Spinal cord (tissue), 10 donors: ENCODE data around the gene NEIL3. TPM values are rescaled to one million over a fixed set of nuclear protein-coding genes. Genes with fewer than 3 reads are reported as not detected.

ENCODE experiments used
- DNase-seq, 6 donors: peaks; one replicate each; pipeline versions ENCODE4 v3.0.0 to v3.0.0-alpha.2; 2013 to 2015; ENCODE audit warnings: low spot score in 6 of 6, low read depth in 4 of 6
- H3K27ac ChIP-seq: one replicate; pipeline ENCODE4 v1.5.1; 2013; ENCODE audit warnings: low read depth, low read length, control low read depth
- H3K27me3 ChIP-seq: one replicate; pipeline ENCODE4 v1.6.1; 2013; ENCODE audit warnings: low read length; ENCODE audit not compliant: control insufficient read depth, insufficient read depth
- H3K36me3 ChIP-seq: one replicate; pipeline ENCODE4 v1.6.1; 2013; ENCODE audit warnings: low read length; ENCODE audit not compliant: control insufficient read depth, insufficient read depth
- H3K4me1 ChIP-seq: one replicate; pipeline ENCODE4 v1.6.1; 2013; ENCODE audit warnings: low read length; ENCODE audit not compliant: control insufficient read depth, insufficient read depth
- H3K4me3 ChIP-seq: one replicate; pipeline ENCODE4 v1.5.1; 2013; ENCODE audit warnings: low read depth, low read length, control low read depth
- H3K9me3 ChIP-seq: one replicate; pipeline ENCODE4 v1.6.1; 2013; ENCODE audit warnings: low read length; ENCODE audit not compliant: control insufficient read depth, insufficient read depth
- WGBS: methylation state at CpG from one replicate; pipeline ENCODE4 v1.1.5; 2013; ENCODE audit warnings: missing lambda C conversion rate; ENCODE audit not compliant: insufficient coverage; 5-methylcytosine and 5-hydroxymethylcytosine counted together
- polyA plus RNA-seq, 2 donors: library from polyadenylated mRNA; unstranded; fragments of 120-200 nt; gene quantifications; one replicate each; pipeline ENCODE4 v1.2.1, GENCODE V29; 2013; ENCODE audit not compliant: insufficient read length in 2 of 2
- total RNA-seq, 2 donors: library from RNA; depleted of rRNA in 1 of 2; stranded (reverse); fragments of 120-200 nt in 1 of 2; fragments of >200 nt in 1 of 2; gene quantifications; one replicate each; pipeline versions ENCODE4 v1.2.3 to v1.2.4, GENCODE V29; 2013 to 2014
- donor health status: healthy.

The NEIL3 gene
- total and polyA plus RNA-seq, 4 donors, result 2.5 to 5.5 (median 2.8) TPM

DNA sequence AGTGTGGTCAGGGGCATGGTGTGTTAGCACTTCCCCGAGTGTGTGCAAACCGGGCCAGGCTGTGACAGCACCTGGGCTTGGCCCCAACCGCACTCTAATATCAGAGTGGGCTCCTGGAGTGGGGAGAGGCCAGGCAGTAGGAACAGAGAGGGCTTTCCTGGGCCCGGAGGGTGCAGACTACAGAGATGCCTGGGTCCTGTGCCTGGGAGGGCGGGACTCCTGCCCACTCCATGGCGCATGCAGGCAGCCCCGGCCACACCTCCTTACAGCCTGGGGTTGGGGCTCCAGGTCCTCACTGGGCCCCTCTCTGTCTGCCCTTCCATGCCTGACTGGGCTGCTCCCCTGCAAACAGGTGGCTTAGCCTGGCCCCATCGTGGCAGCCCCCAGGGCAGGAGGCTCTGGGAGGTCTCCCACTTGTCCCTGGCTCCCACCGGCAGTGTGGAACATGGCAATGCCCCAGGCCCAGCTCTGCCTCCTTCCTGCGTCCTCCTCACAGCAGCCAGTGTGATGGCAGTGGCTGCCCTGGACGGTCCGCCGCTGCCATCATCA is 72.2 kb downstream of the NEIL3 start:
- Histone ChIP-seq H3K4me3 (no peak overlapping the region), H3K27ac (no peak overlapping the region), H3K4me1 (no peaks in the 10 kb centered on the region), H3K36me3 (no peaks in the 10 kb centered on the region), H3K9me3 (no peaks in the 10 kb centered on the region), H3K27me3 (no peaks in the 10 kb centered on the region)
- WGBS, result 95% methylated on average over 9 of the region's 13 CpGs
- no peak for DNase-seq

- 88% methylated on average over 3 of the region's 4 CpGs for WGBS
- no peaks in the 10 kb centered on the region for H3K36me3 ChIP-seq
- no peak overlapping the region for H3K27ac ChIP-seq
- H3K4me1 ChIP-seq, result no peaks in the 10 kb centered on the region
- DNase-seq, result no peak
- no peaks in the 10 kb centered on the region for H3K9me3 ChIP-seq
- no peaks in the 10 kb centered on the region for H3K27me3 ChIP-seq
- no peak overlapping the region for H3K4me3 ChIP-seq
These were observed 75.3 kb downstream of the NEIL3 start for GRCh38 chr4:177384856-177385397.

DNA sequence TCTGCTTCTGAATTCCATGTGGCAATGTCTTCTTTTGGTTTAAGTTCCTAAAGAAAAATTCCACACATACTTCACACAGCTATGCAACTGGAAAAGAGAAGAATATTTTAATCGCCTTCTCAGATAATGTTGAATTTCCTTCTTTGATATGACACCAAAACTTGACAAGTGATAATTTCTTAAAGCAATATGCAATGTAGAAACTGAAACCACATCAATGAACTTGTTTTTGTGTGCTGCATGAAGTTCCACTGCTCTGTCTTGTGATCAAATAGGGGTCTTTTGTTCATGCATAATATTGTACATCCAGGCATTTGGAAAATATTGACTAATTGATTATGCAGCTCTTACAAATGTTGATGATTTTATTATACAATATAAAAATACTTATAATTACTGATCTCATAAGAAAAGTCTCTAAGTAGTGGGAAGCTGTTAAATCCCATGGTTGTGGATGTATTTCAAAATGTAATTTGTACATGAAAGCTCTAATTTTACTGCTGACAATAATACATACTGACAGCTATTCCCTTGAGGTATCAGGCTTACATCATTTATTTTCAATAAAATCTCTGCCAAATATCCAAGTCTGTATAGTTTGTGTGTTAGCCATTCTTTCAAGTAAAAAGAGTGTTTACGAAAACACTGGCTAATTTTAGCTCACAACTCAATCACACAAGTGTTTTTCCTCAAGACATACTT is 76.1 kb downstream of the NEIL3 start:
- Histone ChIP-seq H3K27ac (no peak overlapping the region), H3K4me3 (no peak overlapping the region), H3K9me3 (no peaks in the 10 kb centered on the region), H3K36me3 (no peaks in the 10 kb centered on the region), H3K4me1 (no peaks in the 10 kb centered on the region), H3K27me3 (no peaks in the 10 kb centered on the region)
- no CpG with 5 or more reads among the region's 2 CpGs for WGBS
- no peak for DNase-seq

DNA sequence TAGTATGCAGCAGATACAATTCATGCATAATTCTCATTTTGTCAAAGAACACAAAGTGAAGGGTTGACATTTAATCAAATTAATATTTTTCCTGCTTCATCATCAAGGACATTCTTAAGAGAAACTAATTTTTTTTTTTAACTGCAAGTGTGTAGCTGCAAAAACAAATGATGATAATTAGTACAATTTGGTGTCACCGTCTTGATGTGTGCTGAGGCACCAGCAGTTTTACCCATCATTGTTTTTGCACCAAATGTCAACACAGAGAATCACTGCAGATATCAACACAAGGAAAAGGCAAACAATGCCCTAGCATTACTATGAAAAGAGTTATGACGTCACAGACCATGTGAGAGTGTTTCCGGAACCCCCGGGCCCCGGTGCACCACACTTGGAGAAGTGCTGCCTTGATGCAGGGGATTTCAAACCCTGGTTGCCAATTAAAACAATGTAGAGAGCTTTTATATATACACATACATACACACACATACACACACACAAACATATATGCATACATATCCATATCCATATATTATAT is 76.7 kb downstream of the NEIL3 start:
- DNase-seq, result no peak
- H3K27me3 ChIP-seq, result no peaks in the 10 kb centered on the region
- no CpG with 5 or more reads among the region's 5 CpGs for WGBS
- H3K36me3 ChIP-seq, result no peaks in the 10 kb centered on the region
- H3K4me3 ChIP-seq, result no peak overlapping the region
- no peak overlapping the region for H3K27ac ChIP-seq
- no peaks in the 10 kb centered on the region for H3K4me1 ChIP-seq
- H3K9me3 ChIP-seq, result no peaks in the 10 kb centered on the region

DNA sequence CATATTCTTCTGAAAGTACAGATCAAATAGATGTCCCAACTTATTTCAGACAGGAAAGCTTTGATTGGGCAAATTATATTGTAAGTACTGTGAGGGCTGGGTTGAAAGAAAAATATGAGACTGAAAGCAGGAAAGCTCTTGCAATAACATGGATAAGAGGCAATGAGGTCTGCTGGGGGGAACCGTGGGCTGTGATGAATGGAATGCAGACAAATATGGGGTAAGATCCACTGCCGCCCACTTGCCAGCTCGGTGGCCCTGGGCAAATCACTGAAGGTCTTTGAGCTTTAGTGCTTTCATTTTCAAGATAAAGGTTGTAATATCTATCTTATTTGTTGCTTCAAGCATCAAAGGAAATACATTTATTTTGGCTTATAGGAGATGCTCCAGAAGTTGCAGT is 81.6 kb downstream of the NEIL3 start:
- WGBS, result no CpG with 5 or more reads among the region's 3 CpGs
- no peaks in the 10 kb centered on the region for H3K27me3 ChIP-seq
- no peaks in the 10 kb centered on the region for H3K36me3 ChIP-seq
- no peak overlapping the region for H3K4me3 ChIP-seq
- no peak overlapping the region for H3K27ac ChIP-seq
- H3K4me1 ChIP-seq, result no peaks in the 10 kb centered on the region
- no peaks in the 10 kb centered on the region for H3K9me3 ChIP-seq
- DNase-seq, result no peak

DNA sequence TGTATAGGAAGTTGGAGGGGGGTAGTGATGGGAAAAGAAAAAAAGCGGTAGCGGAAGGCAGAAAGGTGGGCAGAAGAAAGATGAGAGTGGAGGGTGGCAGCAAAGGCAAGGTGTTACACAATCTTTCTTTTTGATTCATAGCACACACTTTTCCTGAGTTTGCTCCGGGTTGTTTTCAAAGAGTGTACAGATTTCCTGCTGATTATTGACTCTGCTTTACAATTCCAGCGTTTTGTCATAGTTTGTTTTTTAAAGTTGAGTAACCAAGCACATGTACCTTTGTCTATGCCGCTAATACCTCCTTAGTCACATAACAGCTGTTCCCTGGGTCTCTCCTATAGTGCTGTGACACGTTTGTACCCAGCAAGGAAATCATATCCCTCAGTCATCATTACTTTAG is 82.3 kb downstream of the NEIL3 start:
- 40% methylated on average over 1 of the region's 6 CpGs for WGBS
- Histone ChIP-seq H3K36me3 (no peaks in the 10 kb centered on the region), H3K4me1 (no peaks in the 10 kb centered on the region), H3K27me3 (no peaks in the 10 kb centered on the region), H3K9me3 (no peaks in the 10 kb centered on the region), H3K27ac (no peak overlapping the region), H3K4me3 (no peak overlapping the region)
- no peak for DNase-seq

DNA sequence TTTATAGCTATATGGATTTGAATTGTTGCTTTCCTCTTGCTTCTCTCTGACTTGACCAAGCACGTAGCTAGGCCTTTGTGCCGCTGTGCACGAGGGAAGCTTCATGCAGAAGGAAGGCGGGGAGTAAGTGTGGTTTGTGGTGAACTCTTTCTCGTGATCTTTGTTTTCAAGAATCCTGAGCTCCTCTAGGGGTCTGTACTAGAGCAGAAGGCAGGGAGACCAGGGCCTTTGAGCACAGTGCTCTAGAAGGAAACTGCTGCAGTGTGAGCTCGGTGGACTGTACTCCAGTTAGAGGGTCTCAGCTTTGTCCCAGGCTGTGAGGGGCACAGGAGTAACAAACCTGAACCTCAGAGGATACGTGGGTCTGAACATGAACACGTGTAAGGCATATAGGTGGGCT is 83.6 kb downstream of the NEIL3 start:
- no peak overlapping the region for H3K27ac ChIP-seq
- 79% methylated on average over 7 of the region's 8 CpGs for WGBS
- DNase-seq, result no peak

DNA sequence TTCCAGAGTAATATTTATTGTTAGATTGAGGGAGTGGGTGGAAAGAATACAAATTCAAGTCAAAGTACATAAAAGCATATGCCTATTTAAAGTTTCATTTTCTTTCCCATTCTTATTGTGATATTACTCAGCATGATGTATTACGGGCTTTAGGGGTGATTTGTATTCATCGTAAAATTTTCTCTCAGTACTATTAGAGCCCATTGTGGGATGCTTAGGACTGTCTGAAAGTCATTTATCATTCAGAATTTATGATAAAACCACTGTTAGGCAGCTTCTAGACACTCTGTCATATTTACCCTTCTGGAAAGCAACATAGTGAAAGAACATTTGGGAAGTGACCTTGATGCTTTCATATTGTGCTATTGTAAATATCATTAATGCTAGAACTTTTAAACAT is 86.7 kb downstream of the NEIL3 start:
- H3K4me1 ChIP-seq, result no peaks in the 10 kb centered on the region
- no peak for DNase-seq
- no peaks in the 10 kb centered on the region for H3K27me3 ChIP-seq
- no CpG with 5 or more reads among the region's 2 CpGs for WGBS
- H3K27ac ChIP-seq, result no peak overlapping the region
- no peaks in the 10 kb centered on the region for H3K36me3 ChIP-seq
- H3K4me3 ChIP-seq, result no peak overlapping the region
- no peaks in the 10 kb centered on the region for H3K9me3 ChIP-seq

More for the DNA sequence above, 83.6 kb downstream of the NEIL3 start:
- Histone ChIP-seq H3K4me1 (no peaks in the 10 kb centered on the region), H3K9me3 (no peaks in the 10 kb centered on the region), H3K4me3 (no peak overlapping the region), H3K36me3 (no peaks in the 10 kb centered on the region), H3K27me3 (no peaks in the 10 kb centered on the region)

DNA sequence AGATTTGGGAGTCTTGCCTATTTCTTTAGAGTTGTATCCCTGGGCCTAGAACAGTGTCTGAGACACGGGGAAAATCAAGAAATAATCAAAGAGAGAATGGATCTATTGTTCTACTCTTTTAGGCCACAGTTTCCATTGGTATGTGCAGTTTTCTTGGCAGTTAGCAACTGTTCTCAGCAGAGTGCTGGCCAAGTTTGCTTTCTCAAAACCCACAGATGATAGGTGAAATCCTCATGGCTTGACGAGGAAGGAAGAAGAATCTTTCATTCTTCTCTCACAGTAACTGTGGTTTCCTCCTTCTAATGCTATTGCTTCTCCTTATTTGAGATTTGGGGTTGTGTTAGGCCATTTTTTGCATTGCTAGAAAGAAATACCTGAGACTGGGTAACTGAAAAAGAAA is 90.4 kb downstream of the NEIL3 start:
- Histone ChIP-seq H3K9me3 (no peaks in the 10 kb centered on the region), H3K27me3 (no peaks in the 10 kb centered on the region), H3K4me3 (no peak overlapping the region), H3K27ac (no peak overlapping the region), H3K36me3 (no peaks in the 10 kb centered on the region), H3K4me1 (no peaks in the 10 kb centered on the region)
- no CpG with 5 or more reads among the region's 2 CpGs for WGBS
- no peak for DNase-seq
